Spleen (tissue), 11 donors: ENCODE data around the gene IMPDH1. TPM values are rescaled to one million over a fixed set of nuclear protein-coding genes. Genes with fewer than 3 reads are reported as not detected.

ENCODE experiments used
- DNase-seq: peaks from one replicate; pipeline ENCODE4 v3.0.0-alpha.2; 2020
- H3K27ac ChIP-seq, 8 donors: fragments of 200-600 bp; sonication (generic) in 7 of 8; 1 replicate in 4 of 8; 2 replicates in 4 of 8; pipeline versions ENCODE4 v1.5.0 to v1.8.0; 2016 to 2021; ENCODE audit warnings: inconsistent platforms in 4 of 8, mild to moderate bottlenecking in 4 of 8, moderate library complexity in 1 of 8
- H3K27me3 ChIP-seq, 7 donors: fragments of 200-600 bp; sonication (generic) in 6 of 7; replicated peaks in 1 of 7; 1 replicate in 4 of 7; 2 replicates in 3 of 7; pipeline versions ENCODE4 v1.5.0 to v1.8.0; 2016 to 2021; ENCODE audit warnings: inconsistent platforms in 3 of 7, mild to moderate bottlenecking in 1 of 7
- H3K36me3 ChIP-seq, 6 donors: fragments of 200-600 bp; sonication (generic) in 5 of 6; 1 replicate in 4 of 6; 2 replicates in 2 of 6; pipeline versions ENCODE4 v1.5.0 to v1.8.0; 2016 to 2021; ENCODE audit warnings: inconsistent platforms in 2 of 6
- H3K4me1 ChIP-seq, 6 donors: fragments of 200-600 bp; sonication (generic) in 5 of 6; 1 replicate in 3 of 6; 2 replicates in 3 of 6; pipeline versions ENCODE4 v1.5.0 to v1.8.0; 2016 to 2021; ENCODE audit warnings: inconsistent platforms in 3 of 6
- H3K4me3 ChIP-seq, 8 donors: fragments of 200-600 bp; sonication (generic) in 7 of 8; 1 replicate in 4 of 8; 2 replicates in 4 of 8; pipeline versions ENCODE4 v1.5.0 to v1.8.0; 2016 to 2021; ENCODE audit warnings: inconsistent platforms in 4 of 8, mild to moderate bottlenecking in 4 of 8, moderate library complexity in 2 of 8
- H3K9me3 ChIP-seq, 8 donors: fragments of 200-600 bp; sonication (generic) in 7 of 8; 1 replicate in 4 of 8; 2 replicates in 4 of 8; pipeline versions ENCODE4 v1.5.0 to v1.8.0; 2016 to 2021; ENCODE audit warnings: inconsistent platforms in 4 of 8
- POLR2A ChIP-seq, 3 donors: fragments of 450-650 bp; IDR thresholded peaks; one replicate each; pipeline ENCODE4 v1.5.1; 2017; ENCODE audit warnings: antibody characterized with exemption in 3 of 3, mild to moderate bottlenecking in 1 of 3
- POLR2AphosphoS5 ChIP-seq, 3 donors: sonication (generic); formaldehyde crosslinking; IDR thresholded peaks; one replicate each; pipeline ENCODE4 v1.5.1; 2017; ENCODE audit warnings: antibody characterized with exemption in 3 of 3
- WGBS, 5 donors: extraction: QIAGEN DNeasy Blood & Tissue Kit in 3 of 5; methylation state at CpG; one replicate each; pipeline versions ENCODE4 v1.1.5 to v1.1.7; 2013 to 2018; 5-methylcytosine and 5-hydroxymethylcytosine counted together
- intact Hi-C: fragments of 100-400 bp; cut with DNase I; formaldehyde crosslinking; loops from one replicate; pipeline ENCODE4 v1.15.0; 2023; ENCODE audit warnings: low total_unique reads
- polyA plus RNA-seq, 3 donors: library from polyadenylated mRNA; stranded (reverse); fragments of 200-250 nt; gene quantifications; one replicate each; pipeline ENCODE4 v1.2.1, GENCODE V29; 2013
- total RNA-seq, 7 donors: library from RNA; depleted of rRNA in 3 of 7; stranded (reverse); fragments of >200 nt in 3 of 7; fragmentation: NEBNext Ultra II Directional in 4 of 7; extraction: Animal tissue kit (Norgen Biotek cat#: 25700) in 4 of 7; gene quantifications; one replicate each; pipeline versions ENCODE4 v1.1.0 to v1.2.1, GENCODE V29; 2016 to 2021
- TF ChIP-seq, protein P1 (sequence below), 11 experiments: fragments of 200-600 bp in 7 of 11; fragments of 450-650 bp in 4 of 11; sonication (generic) in 4 of 11; IDR thresholded peaks in 8 of 11; conservative IDR thresholded peaks in 3 of 11; 1 replicate in 7 of 11; 2 replicates in 4 of 11; pipeline versions ENCODE4 v1.4.0 to v1.8.0; 2016 to 2021; ENCODE audit warnings: antibody characterized with exemption in 11 of 11, inconsistent platforms in 4 of 11, mild to moderate bottlenecking in 1 of 11
- donor health status: healthy with polysubstance abuse.
- donor health status: DM: no; HTN: no; CAD: no; lungs with moderate emphysema.
- donor health status: DM: no; HTN: no; CAD: no.
- donor health status: Bipolar disorder and iron deficiency.
- donor health status: healthy.
- donor health status: DM: no; HTN: no; CAD: no.
- donor health status: DM: yes; HTN: yes; CAD: no.

Gene IMPDH1
- total and polyA plus RNA-seq, 10 donors, result 29.9 to 120 (median 83.1) TPM

DNA sequence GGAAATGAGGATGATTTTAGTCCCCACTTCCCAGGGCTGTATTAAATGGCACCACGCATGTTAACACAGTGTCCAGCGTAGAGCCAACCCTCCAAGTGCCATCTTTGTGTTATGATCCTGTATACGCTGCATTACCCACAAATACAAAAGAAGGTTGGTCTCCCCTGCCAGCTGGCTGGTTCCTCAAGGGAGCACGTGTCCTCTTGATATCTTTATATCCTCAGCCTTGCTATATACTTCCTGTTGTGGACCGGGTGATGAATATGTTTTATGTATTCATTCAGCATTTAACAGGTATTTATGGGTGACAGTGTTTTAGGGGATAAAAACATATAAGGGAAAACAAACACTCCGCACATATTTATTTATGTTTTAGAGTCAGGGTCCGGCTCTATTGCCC, 25.1 kb downstream of the IMPDH1 start:
- no peak for TF ChIP-seq POLR2AphosphoS5 (IDR thresholded peaks at IDR 0.05)
- TF ChIP-seq, protein P1, sequence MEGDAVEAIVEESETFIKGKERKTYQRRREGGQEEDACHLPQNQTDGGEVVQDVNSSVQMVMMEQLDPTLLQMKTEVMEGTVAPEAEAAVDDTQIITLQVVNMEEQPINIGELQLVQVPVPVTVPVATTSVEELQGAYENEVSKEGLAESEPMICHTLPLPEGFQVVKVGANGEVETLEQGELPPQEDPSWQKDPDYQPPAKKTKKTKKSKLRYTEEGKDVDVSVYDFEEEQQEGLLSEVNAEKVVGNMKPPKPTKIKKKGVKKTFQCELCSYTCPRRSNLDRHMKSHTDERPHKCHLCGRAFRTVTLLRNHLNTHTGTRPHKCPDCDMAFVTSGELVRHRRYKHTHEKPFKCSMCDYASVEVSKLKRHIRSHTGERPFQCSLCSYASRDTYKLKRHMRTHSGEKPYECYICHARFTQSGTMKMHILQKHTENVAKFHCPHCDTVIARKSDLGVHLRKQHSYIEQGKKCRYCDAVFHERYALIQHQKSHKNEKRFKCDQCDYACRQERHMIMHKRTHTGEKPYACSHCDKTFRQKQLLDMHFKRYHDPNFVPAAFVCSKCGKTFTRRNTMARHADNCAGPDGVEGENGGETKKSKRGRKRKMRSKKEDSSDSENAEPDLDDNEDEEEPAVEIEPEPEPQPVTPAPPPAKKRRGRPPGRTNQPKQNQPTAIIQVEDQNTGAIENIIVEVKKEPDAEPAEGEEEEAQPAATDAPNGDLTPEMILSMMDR (IDR thresholded peaks at IDR 0.05 in 8 of 11, conservative IDR thresholded peaks at IDR 0.05 in 3 of 11), result no peak
- no peak for TF ChIP-seq POLR2A (IDR thresholded peaks at IDR 0.05)
- Histone ChIP-seq H3K4me3 (no peak overlapping the region), H3K36me3 (no peaks in the 10 kb centered on the region), H3K27ac (no peak overlapping the region), H3K4me1 (peaks cover 0 to 28% (median 14%) of the 10 kb centered on the region in 6 donors), H3K27me3 (peaks cover 0 to 24% (median 0%) of the 10 kb centered on the region in 7 donors), H3K9me3 (no peaks in the 10 kb centered on the region)
- WGBS, 5 donors, result 50 to 67% (median 65%) methylated on average over 7 of the region's 7 CpGs
- no peak for DNase-seq
- intact Hi-C loops, result loop anchor here (5.0 kb wide), 1 partner anchor 37 kb away; no protein-coding TSS in a partner anchor

DNA sequence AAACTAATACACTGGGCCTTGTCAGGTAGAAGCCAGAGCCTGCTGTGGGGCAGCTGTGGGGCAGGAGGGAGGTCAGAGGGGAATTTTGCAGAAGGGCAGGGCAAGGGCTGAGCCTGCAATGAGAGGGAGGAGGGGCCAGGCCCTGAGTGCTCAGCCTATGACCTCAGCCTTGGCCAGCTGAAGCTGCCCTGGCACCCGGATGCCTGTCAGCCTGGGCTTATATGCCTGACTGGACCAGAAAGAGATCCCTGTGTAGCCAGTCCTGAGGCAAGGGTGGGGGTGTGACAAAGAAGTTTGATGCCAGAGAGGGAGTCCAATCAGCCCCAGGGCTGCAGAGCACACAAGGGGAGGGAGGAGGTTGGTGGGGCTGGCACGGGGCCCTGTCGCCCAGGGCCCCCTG, 26.0 kb downstream of the IMPDH1 start:
- WGBS, 5 donors, result 47 to 77% (median 68%) methylated on average over 2 to 3 of the region's 3 CpGs
- Histone ChIP-seq H3K9me3 (no peaks in the 10 kb centered on the region), H3K4me1 (peaks cover 0 to 28% (median 14%) of the 10 kb centered on the region in 6 donors), H3K4me3 (no peak overlapping the region), H3K36me3 (no peaks in the 10 kb centered on the region), H3K27me3 (peaks cover 0 to 15% (median 0%) of the 10 kb centered on the region in 7 donors), H3K27ac (no peak overlapping the region)
- no peak for DNase-seq
- TF ChIP-seq, protein P1 (IDR thresholded peaks at IDR 0.05 in 8 of 11, conservative IDR thresholded peaks at IDR 0.05 in 3 of 11), result no peak
- no peak for TF ChIP-seq POLR2A (IDR thresholded peaks at IDR 0.05)
- intact Hi-C loops, result no loop called here

DNA sequence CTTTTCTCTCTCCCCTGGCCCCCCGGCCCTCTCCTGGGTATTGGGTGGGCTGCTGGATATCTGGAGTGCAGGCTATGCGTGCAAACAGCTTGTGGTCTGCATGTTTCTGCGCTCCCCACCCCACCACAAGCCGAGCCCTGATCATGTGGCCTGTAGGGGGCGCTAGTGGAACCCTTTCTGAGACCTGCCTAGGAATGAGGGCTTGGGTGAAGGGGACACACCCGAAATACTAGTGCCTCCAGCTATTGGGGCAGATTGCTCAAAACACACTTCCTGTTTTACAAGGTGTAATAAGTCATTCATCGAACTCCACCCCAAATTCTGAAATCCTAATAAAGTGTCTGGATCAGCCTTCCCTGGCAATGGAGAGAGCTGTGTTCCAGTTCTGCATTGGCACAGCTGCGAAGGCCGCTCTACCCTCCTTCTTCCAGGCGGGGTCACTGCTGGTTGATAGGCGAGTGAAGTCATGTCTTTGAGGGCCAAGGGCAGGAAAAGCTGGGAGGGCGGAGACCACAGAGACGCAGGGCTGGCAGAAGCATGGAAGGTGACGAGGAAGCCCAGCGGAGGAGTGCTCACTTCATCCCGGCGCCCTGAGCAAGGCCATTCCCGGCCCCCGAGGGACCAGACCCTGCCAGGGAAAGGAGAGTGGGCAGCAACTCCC, 28.5 kb downstream of the IMPDH1 start:
- no peaks in the 10 kb centered on the region for H3K27me3 ChIP-seq
- H3K4me3 ChIP-seq, result no peak overlapping the region
- H3K9me3 ChIP-seq, result no peaks in the 10 kb centered on the region
- H3K27ac ChIP-seq, result peak overlapping the region in 1 of 8 donors; percentile 22
- intact Hi-C loops, result no loop called here
- peaks cover 0 to 15% (median 6%) of the 10 kb centered on the region in 6 donors for H3K4me1 ChIP-seq
- TF ChIP-seq POLR2A (IDR thresholded peaks at IDR 0.05) (no peak), POLR2AphosphoS5 (IDR thresholded peaks at IDR 0.05) (peak in 1 of 3 donors; percentile 27)
- TF ChIP-seq, protein P1 (IDR thresholded peaks at IDR 0.05 in 8 of 11, conservative IDR thresholded peaks at IDR 0.05 in 3 of 11), result peak in 5 of 11 experiments; percentile 15 to 53 (median 38)
- DNase-seq, result no peak
- WGBS, 5 donors, result 51 to 70% (median 62%) methylated on average over 16 to 19 of the region's 19 CpGs
- no peaks in the 10 kb centered on the region for H3K36me3 ChIP-seq

DNA sequence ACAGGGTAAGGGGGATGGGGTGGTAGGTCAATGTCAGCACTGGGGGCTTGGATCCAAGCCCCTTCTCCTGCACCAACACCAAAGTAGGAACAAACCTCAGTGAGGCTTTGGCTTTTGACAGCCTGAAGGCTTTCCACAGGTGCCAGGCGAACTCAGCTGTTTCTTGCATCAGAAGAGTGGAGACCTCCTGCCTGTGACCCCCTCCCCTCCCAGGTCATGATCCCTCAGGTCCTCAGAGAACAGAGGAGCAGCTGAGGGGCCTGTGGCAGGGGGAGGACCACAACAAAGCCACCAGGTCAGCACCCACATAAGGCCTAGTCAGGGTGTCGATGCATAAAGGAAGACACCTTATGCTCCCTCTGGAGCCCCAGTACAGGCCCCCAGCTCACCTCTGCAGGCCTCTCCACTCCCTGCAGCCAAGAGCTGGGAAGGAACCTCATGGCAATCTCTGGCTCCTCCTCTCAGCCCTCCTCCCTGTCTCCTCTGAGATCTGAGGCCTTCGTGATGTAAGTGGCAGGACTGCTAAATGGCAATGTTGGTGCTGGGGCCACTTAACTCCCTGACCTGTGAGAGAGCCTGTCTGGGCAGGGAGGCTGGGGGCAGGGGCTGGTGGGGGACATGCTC, 29.2 kb downstream of the IMPDH1 start:
- no peaks in the 10 kb centered on the region for H3K9me3 ChIP-seq
- peaks cover 0 to 15% (median 6%) of the 10 kb centered on the region in 6 donors for H3K4me1 ChIP-seq
- no peaks in the 10 kb centered on the region for H3K27me3 ChIP-seq
- 78 to 87% (median 82%) methylated on average over 3 of the region's 3 CpGs for WGBS, 5 donors
- TF ChIP-seq, protein P1 (IDR thresholded peaks at IDR 0.05 in 8 of 11, conservative IDR thresholded peaks at IDR 0.05 in 3 of 11), result no peak
- TF ChIP-seq POLR2A (IDR thresholded peaks at IDR 0.05) (no peak), POLR2AphosphoS5 (IDR thresholded peaks at IDR 0.05) (no peak)
- intact Hi-C loops, result no loop called here
- no peak overlapping the region for H3K4me3 ChIP-seq
- no peaks in the 10 kb centered on the region for H3K36me3 ChIP-seq
- no peak overlapping the region for H3K27ac ChIP-seq
- DNase-seq, result no peak
